CD4-positive, alpha-beta T cell treated with Interleukin-12 subunit alpha and Interleukin-12 subunit beta, for 1 hour (primary cell): ENCODE measurements around the gene PNPLA5.

ENCODE experiments used
- DNase-seq: peaks from one replicate; pipeline ENCODE4 v3.0.0-alpha.2; 2020

Gene PNPLA5

GRCh38 chr22:43853328-43853931 is 38.4 kb downstream of the PNPLA5 start:
- DNase-seq: no peak

GRCh38 chr22:43852573-43853327 is 39.1 kb downstream of the PNPLA5 start:
- no peak for DNase-seq

- no peak for DNase-seq
These were observed 39.9 kb downstream of the PNPLA5 start for GRCh38 chr22:43851979-43852307.

GRCh38 chr22:43851058-43851978 is 40.5 kb downstream of the PNPLA5 start:
- no peak for DNase-seq

GRCh38 chr22:43850529-43850928 is 41.3 kb downstream of the PNPLA5 start:
- no peak for DNase-seq

- DNase-seq: no peak
These were observed 42.1 kb downstream of the PNPLA5 start for GRCh38 chr22:43849731-43850130.

GRCh38 chr22:43848366-43849171 is 43.2 kb downstream of the PNPLA5 start:
- DNase-seq: no peak

GRCh38 chr22:43847376-43848289 is 44.2 kb downstream of the PNPLA5 start:
- no peak for DNase-seq

- DNase-seq: no peak
These were observed 44.8 kb downstream of the PNPLA5 start for GRCh38 chr22:43846966-43847365.

GRCh38 chr22:43845981-43846380 is 45.8 kb downstream of the PNPLA5 start:
- DNase-seq: no peak

GRCh38 chr22:43844560-43845545 is 47.0 kb downstream of the PNPLA5 start:
- DNase-seq: no peak

- DNase-seq: no peak
These were observed 47.9 kb downstream of the PNPLA5 start for GRCh38 chr22:43843783-43844530.

GRCh38 chr22:43841742-43842141 is 50.1 kb downstream of the PNPLA5 start:
- no peak for DNase-seq

- no peak for DNase-seq
These were observed 51.0 kb downstream of the PNPLA5 start for GRCh38 chr22:43840851-43841250.

- no peak for DNase-seq
These were observed 51.4 kb downstream of the PNPLA5 start for GRCh38 chr22:43840431-43840830.

- DNase-seq: no peak
These were observed 52.0 kb downstream of the PNPLA5 start for GRCh38 chr22:43839781-43840180.

GRCh38 chr22:43838571-43839307 is 53.1 kb downstream of the PNPLA5 start:
- no peak for DNase-seq

GRCh38 chr22:43838161-43838560 is 53.7 kb downstream of the PNPLA5 start:
- no peak for DNase-seq

- no peak for DNase-seq
These were observed 54.1 kb downstream of the PNPLA5 start for GRCh38 chr22:43837666-43838065.
